Upper lobe of left lung (tissue), 6 donors: ENCODE data around the gene C1QL1. TPM values are rescaled to one million over a fixed set of nuclear protein-coding genes. Genes with fewer than 3 reads are reported as not detected.

ENCODE experiments used
- ATAC-seq, 2 donors: fragments of 200-7000 bp; cut with Tn5 transposase; one replicate each; pipeline ENCODE4 v1.9.1; 2022; ENCODE audit warnings: mild to moderate bottlenecking in 2 of 2, moderate library complexity in 2 of 2; ENCODE audit not compliant: low FRiP score in 2 of 2
- DNase-seq, 2 donors: peaks; one replicate each; pipeline ENCODE4 v3.0.0-alpha.2; 2019 to 2020
- H3K27ac ChIP-seq, 4 donors: fragments of 200-600 bp; sonication (generic); one replicate each; pipeline ENCODE4 v1.5.1; 2016 to 2019
- H3K27me3 ChIP-seq, 4 donors: fragments of 200-600 bp; sonication (generic); one replicate each; pipeline ENCODE4 v1.5.1; 2017 to 2019
- H3K36me3 ChIP-seq, 4 donors: fragments of 200-600 bp; sonication (generic); one replicate each; pipeline ENCODE4 v1.5.1; 2016 to 2019
- H3K4me1 ChIP-seq, 4 donors: fragments of 200-600 bp; sonication (generic); one replicate each; pipeline ENCODE4 v1.5.1; 2018 to 2019
- H3K4me3 ChIP-seq, 4 donors: fragments of 200-600 bp; sonication (generic); one replicate each; pipeline ENCODE4 v1.5.1; 2017 to 2019; ENCODE audit warnings: mild to moderate bottlenecking in 2 of 4, moderate library complexity in 1 of 4
- H3K9me3 ChIP-seq, 4 donors: fragments of 200-600 bp; sonication (generic); one replicate each; pipeline ENCODE4 v1.5.1; 2018 to 2019
- EP300 ChIP-seq, 4 donors: sonication (generic); formaldehyde crosslinking; IDR thresholded peaks; one replicate each; pipeline ENCODE4 v1.5.1; 2017; ENCODE audit warnings: antibody characterized with exemption in 4 of 4, control low read depth in 2 of 4
- POLR2A ChIP-seq, 4 donors: fragments of 450-650 bp; IDR thresholded peaks; one replicate each; pipeline ENCODE4 v1.5.1; 2016 to 2017; ENCODE audit warnings: antibody characterized with exemption in 4 of 4, mild to moderate bottlenecking in 2 of 4
- POLR2AphosphoS5 ChIP-seq, 2 donors: sonication (generic); formaldehyde crosslinking; IDR thresholded peaks; one replicate each; pipeline ENCODE4 v1.5.1; 2017; ENCODE audit warnings: antibody characterized with exemption in 2 of 2
- WGBS, 2 donors: methylation state at CpG; one replicate each; pipeline ENCODE4 v1.1.5; 2017 to 2018; 5-methylcytosine and 5-hydroxymethylcytosine counted together
- total RNA-seq, 6 donors: library from RNA; depleted of rRNA in 4 of 6; stranded (reverse); fragments of >200 nt in 4 of 6; gene quantifications; one replicate each; pipeline versions ENCODE4 v1.1.0 to v1.2.1, GENCODE V29; 2016 to 2021
- TF ChIP-seq, protein P1 (sequence below), 6 experiments: fragments of 450-650 bp in 4 of 6; fragments of 200-600 bp in 2 of 6; sonication (generic) in 2 of 6; IDR thresholded peaks; one replicate each; pipeline ENCODE4 v1.5.1; 2016 to 2019; ENCODE audit warnings: antibody characterized with exemption in 6 of 6
- donor health status: DM: no; HTN: no; CAD: no; lungs with moderate emphysema.
- donor health status: DM: no; HTN: yes; CAD: no; lungs with severe emphysema.

The C1QL1 gene
- total RNA-seq, 6 donors from 2014 or later: 0.44 TPM; not detected in 5

DNA sequence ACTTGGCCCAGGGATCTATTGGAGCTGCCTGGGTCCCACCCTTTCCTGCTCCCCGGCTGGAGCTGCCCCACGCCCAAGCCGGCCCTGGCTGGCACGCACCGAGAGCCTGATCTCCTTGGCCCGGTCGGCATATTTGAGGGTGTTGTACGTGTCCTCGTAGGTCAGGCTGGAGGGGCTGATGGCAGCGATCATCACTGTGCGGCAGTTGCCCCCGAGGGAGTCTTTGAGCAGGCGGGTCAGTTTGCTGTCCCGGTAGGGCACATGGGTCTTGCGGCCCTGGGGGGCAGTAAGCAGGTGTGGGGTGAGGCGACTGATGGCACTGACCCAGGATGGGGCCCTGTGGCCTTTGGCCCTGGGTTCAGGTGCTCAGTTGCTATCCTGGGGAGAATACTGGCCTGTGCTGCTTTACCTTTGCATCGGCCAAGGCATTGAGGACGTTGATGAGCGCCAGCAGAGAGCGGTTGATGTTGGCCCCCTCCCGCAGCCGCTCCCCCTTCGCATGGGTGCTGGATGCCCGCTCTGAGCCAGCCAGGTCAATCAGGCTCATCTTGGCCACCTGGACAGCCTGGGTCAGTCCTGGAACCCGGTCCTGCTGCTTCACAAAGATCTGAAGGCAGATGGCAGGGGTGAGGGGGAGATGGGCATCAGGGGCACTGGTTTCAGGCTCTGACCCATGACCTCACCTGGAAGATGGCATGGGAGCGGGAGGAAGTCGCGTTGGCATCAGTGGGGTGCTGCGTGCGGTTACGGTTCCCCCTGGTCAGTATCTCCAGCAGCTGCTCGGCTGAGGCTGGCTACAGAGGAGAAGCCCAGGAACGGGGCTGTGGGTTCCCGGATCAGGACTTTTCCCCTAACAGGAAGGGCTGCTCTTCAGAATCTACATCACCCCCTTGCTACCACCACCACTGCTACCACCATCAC, 34.0 kb downstream of the C1QL1 start:
- no peak for DNase-seq
- Histone ChIP-seq H3K4me1 (no peaks in the 10 kb centered on the region), H3K36me3 (no peaks in the 10 kb centered on the region), H3K4me3 (no peak overlapping the region), H3K9me3 (peaks cover 0 to 5% (median 0%) of the 10 kb centered on the region in 4 donors), H3K27ac (no peak overlapping the region), H3K27me3 (no peaks in the 10 kb centered on the region)
- WGBS, 2 donors: 85 to 92% methylated on average over 22 to 30 of the region's 34 CpGs
- no peak for TF ChIP-seq EP300 (IDR thresholded peaks at IDR 0.05)
- TF ChIP-seq POLR2AphosphoS5 (IDR thresholded peaks at IDR 0.05): no peak
- no peak for TF ChIP-seq POLR2A (IDR thresholded peaks at IDR 0.05)
- ATAC-seq: no peak

DNA sequence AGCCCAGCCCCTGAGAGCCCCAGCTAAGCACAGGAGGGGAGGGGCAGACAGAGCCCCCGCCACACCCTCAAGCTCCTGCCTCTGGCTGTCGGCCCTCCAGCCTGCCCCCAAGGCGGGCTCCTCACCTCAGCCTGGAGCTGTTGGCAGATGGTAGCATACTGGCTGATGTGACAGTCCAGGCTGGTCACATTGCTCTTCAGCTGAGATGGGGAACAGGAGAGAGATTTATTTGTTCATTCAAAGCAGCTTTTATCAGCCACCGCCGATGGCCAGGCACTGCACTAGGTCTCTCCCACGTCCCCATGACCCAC, 35.4 kb downstream of the C1QL1 start:
- 90% methylated on average over 6 of the region's 6 CpGs; no CpG with 5 or more reads in 1 of the 2 donors for WGBS, 2 donors
- TF ChIP-seq, protein P1, sequence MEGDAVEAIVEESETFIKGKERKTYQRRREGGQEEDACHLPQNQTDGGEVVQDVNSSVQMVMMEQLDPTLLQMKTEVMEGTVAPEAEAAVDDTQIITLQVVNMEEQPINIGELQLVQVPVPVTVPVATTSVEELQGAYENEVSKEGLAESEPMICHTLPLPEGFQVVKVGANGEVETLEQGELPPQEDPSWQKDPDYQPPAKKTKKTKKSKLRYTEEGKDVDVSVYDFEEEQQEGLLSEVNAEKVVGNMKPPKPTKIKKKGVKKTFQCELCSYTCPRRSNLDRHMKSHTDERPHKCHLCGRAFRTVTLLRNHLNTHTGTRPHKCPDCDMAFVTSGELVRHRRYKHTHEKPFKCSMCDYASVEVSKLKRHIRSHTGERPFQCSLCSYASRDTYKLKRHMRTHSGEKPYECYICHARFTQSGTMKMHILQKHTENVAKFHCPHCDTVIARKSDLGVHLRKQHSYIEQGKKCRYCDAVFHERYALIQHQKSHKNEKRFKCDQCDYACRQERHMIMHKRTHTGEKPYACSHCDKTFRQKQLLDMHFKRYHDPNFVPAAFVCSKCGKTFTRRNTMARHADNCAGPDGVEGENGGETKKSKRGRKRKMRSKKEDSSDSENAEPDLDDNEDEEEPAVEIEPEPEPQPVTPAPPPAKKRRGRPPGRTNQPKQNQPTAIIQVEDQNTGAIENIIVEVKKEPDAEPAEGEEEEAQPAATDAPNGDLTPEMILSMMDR (IDR thresholded peaks at IDR 0.05): no peak
- TF ChIP-seq POLR2A (IDR thresholded peaks at IDR 0.05): no peak
- no peak for TF ChIP-seq POLR2AphosphoS5 (IDR thresholded peaks at IDR 0.05)
- no peak for TF ChIP-seq EP300 (IDR thresholded peaks at IDR 0.05)

DNA sequence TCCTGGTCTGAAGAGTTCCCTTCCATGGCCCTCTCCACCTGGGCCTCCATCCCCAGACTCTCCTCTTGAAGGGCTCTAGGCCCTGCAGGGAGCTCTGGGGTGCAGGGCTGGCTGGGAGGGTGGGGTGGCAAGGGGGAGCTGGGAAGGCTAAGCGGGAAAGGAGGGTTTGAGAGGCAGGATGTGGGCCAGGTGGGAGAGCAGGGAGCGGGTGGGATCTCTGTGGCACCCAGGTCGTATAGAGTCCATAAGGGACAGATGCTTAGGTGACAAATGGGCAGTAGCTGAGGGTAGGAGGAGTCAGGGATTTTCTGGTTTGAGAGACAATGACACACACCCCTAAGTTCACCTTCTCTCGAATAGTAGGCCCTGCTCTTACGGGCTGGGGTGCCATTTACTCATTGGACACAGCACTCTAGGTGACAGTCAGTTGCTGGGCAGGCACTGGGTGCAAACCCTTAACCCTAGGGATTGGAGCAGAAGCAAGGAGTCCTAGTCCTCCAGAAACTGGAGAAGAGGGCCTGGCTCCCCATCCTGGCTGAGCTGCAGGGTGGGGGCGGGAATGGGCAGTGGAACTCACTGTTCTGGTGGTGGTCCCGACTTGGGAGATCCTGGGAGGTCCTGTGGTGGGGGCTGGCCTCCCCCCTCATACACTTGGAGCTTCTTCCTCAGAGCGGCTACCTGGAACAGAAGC, 35.9 kb downstream of the C1QL1 start:
- DNase-seq (no peak), ATAC-seq (no peak)
- no peaks in the 10 kb centered on the region for H3K27me3 ChIP-seq
- H3K4me1 ChIP-seq: no peaks in the 10 kb centered on the region
- no peak overlapping the region for H3K27ac ChIP-seq
- H3K4me3 ChIP-seq: no peak overlapping the region
- WGBS, 2 donors: 96 to 97% methylated on average over 5 to 8 of the region's 8 CpGs
- H3K9me3 ChIP-seq: no peaks in the 10 kb centered on the region
- TF ChIP-seq EP300 (IDR thresholded peaks at IDR 0.05) (no peak), POLR2AphosphoS5 (IDR thresholded peaks at IDR 0.05) (no peak), POLR2A (IDR thresholded peaks at IDR 0.05) (no peak)
- TF ChIP-seq, protein P1 (IDR thresholded peaks at IDR 0.05): no peak
- no peaks in the 10 kb centered on the region for H3K36me3 ChIP-seq

More for the DNA sequence above, 35.4 kb downstream of the C1QL1 start:
- Histone ChIP-seq H3K4me1 (no peaks in the 10 kb centered on the region), H3K36me3 (no peaks in the 10 kb centered on the region), H3K9me3 (no peaks in the 10 kb centered on the region), H3K4me3 (no peak overlapping the region), H3K27me3 (no peaks in the 10 kb centered on the region), H3K27ac (no peak overlapping the region)
- ATAC-seq (no peak), DNase-seq (no peak)

DNA sequence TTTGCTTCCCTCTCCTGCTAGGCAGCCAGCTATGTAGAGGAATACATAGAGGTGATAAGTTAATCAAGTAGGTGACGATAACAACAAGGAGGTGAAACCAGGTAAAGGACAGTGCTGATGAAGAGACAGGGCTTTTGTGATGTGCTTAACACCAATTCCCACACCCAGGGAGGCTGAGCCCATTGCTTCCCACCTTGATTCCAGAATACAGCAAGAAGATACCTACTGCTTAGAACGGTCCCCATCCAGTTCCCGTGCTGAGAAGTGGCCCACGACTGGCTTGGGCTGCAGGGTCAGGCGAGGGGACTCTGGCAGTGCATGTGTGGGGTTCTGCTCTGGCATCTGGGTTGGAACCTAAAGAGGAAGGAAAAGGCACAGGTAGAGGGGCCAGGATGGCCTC, 36.7 kb downstream of the C1QL1 start:
- no peak overlapping the region for H3K4me3 ChIP-seq
- H3K4me1 ChIP-seq: no peaks in the 10 kb centered on the region
- H3K27ac ChIP-seq: no peak overlapping the region
- TF ChIP-seq EP300 (IDR thresholded peaks at IDR 0.05) (no peak), POLR2AphosphoS5 (IDR thresholded peaks at IDR 0.05) (no peak), POLR2A (IDR thresholded peaks at IDR 0.05) (no peak)
- TF ChIP-seq, protein P1 (IDR thresholded peaks at IDR 0.05): no peak
- no peaks in the 10 kb centered on the region for H3K27me3 ChIP-seq
- H3K36me3 ChIP-seq: no peaks in the 10 kb centered on the region
- ATAC-seq (no peak), DNase-seq (no peak)
- 89% methylated on average over 5 of the region's 5 CpGs for WGBS, 2 donors
- no peaks in the 10 kb centered on the region for H3K9me3 ChIP-seq

DNA sequence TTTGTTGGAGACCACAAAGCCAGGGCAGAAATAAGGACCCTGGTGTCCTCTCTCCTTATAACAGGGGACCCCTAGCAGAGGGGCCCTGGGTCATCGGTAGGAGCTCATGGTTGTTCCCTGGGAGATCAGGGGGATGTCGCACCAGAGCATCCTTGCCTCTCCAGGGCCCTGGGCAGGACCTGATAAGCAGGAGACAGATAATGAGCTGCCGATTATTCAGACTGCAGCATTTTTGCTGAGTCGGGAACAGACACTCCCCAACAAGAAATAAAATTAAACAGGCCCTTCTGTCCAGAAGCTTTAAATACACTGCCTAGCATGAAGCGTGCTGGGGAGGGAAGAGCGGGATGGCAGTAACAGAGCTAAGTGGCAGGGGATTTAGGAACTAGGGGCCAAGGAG, 37.4 kb downstream of the C1QL1 start:
- no peaks in the 10 kb centered on the region for H3K9me3 ChIP-seq
- H3K36me3 ChIP-seq: no peaks in the 10 kb centered on the region
- no peak for ATAC-seq
- no peak overlapping the region for H3K4me3 ChIP-seq
- TF ChIP-seq, protein P1 (IDR thresholded peaks at IDR 0.05): no peak
- DNase-seq: no peak
- H3K27ac ChIP-seq: no peak overlapping the region
- H3K27me3 ChIP-seq: no peaks in the 10 kb centered on the region
- H3K4me1 ChIP-seq: no peaks in the 10 kb centered on the region
- WGBS, 2 donors: 84 to 89% methylated on average over 6 of the region's 6 CpGs
